BJ (cell line): ENCODE data around the gene APOA5. TPM values are rescaled to one million over a fixed set of nuclear protein-coding genes. Genes with fewer than 3 reads are reported as not detected.

Source experiments
- CTCF ChIA-PET: fragments of 350-600 bp; formaldehyde crosslinking; extraction: SDS; loops from one replicate; lab custom pipeline; 2021; ENCODE audit warnings: antibody characterized with exemption, inconsistent platforms; lab: Yijun Ruan, JAX
- POLR2A ChIA-PET: fragments of 300-600 bp; sonication (Branson Sonifier 250); formaldehyde crosslinking; extraction: SDS; loops from one replicate; lab custom pipeline; 2021; ENCODE audit warnings: antibody characterized with exemption; lab: Charles Lee
- DNase-seq: peaks from one replicate; pipeline ENCODE4 v3.0.0-alpha.2; 2011; ENCODE audit warnings: low read depth
- H3K27me3 ChIP-seq: 2 replicates; pipeline ENCODE4 v1.6.0; 2011; ENCODE audit warnings: low read length; ENCODE audit not compliant: control insufficient read depth, insufficient read depth
- H3K36me3 ChIP-seq: 2 replicates; pipeline ENCODE4 v1.5.1; 2011; ENCODE audit warnings: low read length; ENCODE audit not compliant: control insufficient read depth, insufficient read depth
- H3K4me3 ChIP-seq: 2 replicates; pipeline ENCODE4 v1.5.1; 2011; ENCODE audit warnings: low read depth, mild to moderate bottlenecking, control low read depth, low read length
- polyA plus RNA-seq: library from polyadenylated mRNA; depleted of rRNA; stranded (reverse); fragments of >200 nt; gene quantifications from 2 replicates; pipeline ENCODE4 v1.2.3, GENCODE V29; 2011
- TF ChIP-seq, protein P1 (sequence below): IDR thresholded peaks from 2 replicates; pipeline ENCODE4 v1.5.1; 2011; ENCODE audit warnings: low read depth, mild to moderate bottlenecking, control low read depth, inconsistent platforms, low read length, moderate library complexity; ENCODE audit not compliant: insufficient read depth

APOA5 gene
- polyA plus RNA-seq, 1 experiment: not detected

- H3K36me3 ChIP-seq: no peaks in the 10 kb centered on the region
- DNase-seq: no peak
- TF ChIP-seq, protein P1, sequence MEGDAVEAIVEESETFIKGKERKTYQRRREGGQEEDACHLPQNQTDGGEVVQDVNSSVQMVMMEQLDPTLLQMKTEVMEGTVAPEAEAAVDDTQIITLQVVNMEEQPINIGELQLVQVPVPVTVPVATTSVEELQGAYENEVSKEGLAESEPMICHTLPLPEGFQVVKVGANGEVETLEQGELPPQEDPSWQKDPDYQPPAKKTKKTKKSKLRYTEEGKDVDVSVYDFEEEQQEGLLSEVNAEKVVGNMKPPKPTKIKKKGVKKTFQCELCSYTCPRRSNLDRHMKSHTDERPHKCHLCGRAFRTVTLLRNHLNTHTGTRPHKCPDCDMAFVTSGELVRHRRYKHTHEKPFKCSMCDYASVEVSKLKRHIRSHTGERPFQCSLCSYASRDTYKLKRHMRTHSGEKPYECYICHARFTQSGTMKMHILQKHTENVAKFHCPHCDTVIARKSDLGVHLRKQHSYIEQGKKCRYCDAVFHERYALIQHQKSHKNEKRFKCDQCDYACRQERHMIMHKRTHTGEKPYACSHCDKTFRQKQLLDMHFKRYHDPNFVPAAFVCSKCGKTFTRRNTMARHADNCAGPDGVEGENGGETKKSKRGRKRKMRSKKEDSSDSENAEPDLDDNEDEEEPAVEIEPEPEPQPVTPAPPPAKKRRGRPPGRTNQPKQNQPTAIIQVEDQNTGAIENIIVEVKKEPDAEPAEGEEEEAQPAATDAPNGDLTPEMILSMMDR: no peak
- no peak overlapping the region for H3K4me3 ChIP-seq
- no peaks in the 10 kb centered on the region for H3K27me3 ChIP-seq
- ChIA-PET CTCF (interaction anchor here (0.7 to 9.6 kb wide), 11 partner anchors 18 to 434 kb away, joined by 3 to 165 read pairs (median 6); partner anchors contain the start of genes APOA1, PAFAH1B2 and SIK3), POLR2A (interaction anchor here (0.6 kb wide), 1 partner anchor 139 kb away, joined by 20 read pairs; no protein-coding TSS in a partner anchor)
Observed at GRCh38 chr11:116792144-116792868, 627 bp upstream of the APOA5 start.

DNA sequence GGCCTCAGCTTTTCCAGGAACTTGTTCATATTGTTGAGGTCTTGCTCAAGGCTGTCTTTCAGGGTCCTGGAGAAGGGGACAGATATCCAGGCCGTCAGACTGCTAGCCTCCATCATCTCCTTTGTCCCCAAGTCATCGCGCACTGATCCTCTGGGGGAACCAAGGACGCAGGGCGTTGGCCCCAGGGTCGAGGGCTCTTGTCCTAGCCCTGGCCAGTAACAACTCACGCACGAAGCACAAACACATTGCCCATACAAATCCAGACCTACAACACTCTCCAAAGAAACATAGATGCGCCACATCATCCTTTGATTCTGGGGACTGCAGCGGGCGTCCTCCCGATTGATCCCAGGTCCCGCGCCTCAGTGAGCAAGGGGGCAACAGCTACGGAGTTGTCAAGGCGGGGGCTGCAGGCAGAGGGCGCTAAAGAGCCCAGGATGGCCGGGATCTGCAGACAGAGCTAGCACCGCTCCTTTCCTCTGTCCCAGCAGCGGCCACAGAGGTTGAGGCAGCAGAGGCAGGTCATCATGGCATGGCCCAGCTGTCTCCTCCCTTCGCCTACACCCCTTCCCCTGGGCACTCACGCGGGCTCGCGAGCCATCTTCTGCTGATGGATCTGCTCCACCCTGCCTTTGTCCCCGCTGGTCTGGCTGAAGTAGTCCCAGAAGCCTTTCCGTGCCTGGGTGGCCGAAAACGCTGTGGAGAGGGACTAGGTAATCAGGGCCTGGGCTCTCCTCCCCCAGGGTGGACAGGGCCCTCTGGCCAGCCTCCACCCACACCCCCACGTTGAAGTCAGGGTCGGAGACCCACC lies 472 bp downstream of the APOA5 start:
- no peak for DNase-seq
- TF ChIP-seq, protein P1: peak; percentile 96
- Histone ChIP-seq H3K27me3 (no peaks in the 10 kb centered on the region), H3K36me3 (no peaks in the 10 kb centered on the region; the same call in 1 of the 2 replicates), H3K4me3 (no peak overlapping the region)
- ChIA-PET POLR2A (no interaction called here), CTCF (interaction anchor here (0.7 to 9.6 kb wide), 44 partner anchors 8 to 437 kb away, joined by 3 to 165 read pairs (median 4); partner anchors contain the start of genes APOA1, PAFAH1B2 and SIK3)

GRCh38 chr11:116790167-116791001 lies 1.3 kb downstream of the APOA5 start:
- no peak overlapping the region for H3K4me3 ChIP-seq
- TF ChIP-seq, protein P1: no peak
- no peak for DNase-seq
- CTCF ChIA-PET: interaction anchor here (0.9 to 9.6 kb wide), 38 partner anchors 8 to 438 kb away, joined by 3 to 165 read pairs (median 4); partner anchors contain the start of genes APOA1 and SIK3
- POLR2A ChIA-PET: no interaction called here
- peaks cover 4% of the 10 kb centered on the region for H3K36me3 ChIP-seq
- H3K27me3 ChIP-seq: no peaks in the 10 kb centered on the region

DNA sequence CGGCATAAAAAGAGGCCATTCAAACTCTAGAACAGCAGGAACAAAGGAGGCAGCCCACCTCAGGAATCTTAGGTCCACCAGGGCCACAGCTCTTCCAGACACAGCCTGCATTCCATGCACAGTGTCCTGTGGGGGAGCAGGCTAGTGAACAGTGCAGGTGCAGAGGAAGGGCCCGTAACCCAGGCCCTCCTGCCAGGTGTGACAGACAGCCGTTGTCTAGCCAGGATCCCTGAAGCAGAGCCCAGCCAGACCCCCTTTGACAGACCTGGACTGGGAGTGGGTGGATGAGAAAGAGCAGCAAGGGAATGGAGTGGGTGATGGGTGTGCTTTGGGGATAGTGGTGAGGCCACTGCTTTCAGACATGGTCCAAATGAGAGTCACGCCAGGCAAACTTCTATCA lies 2.7 kb downstream of the APOA5 start:
- Histone ChIP-seq H3K36me3 (peaks cover 15% of the 10 kb centered on the region), H3K4me3 (no peak overlapping the region), H3K27me3 (no peaks in the 10 kb centered on the region)
- CTCF ChIA-PET: interaction anchor here (2.3 to 9.6 kb wide), 4 partner anchors 8 to 438 kb away, joined by 12 to 165 read pairs (median 14); no protein-coding TSS in a partner anchor
- DNase-seq: no peak
- TF ChIP-seq, protein P1: no peak
- POLR2A ChIA-PET: no interaction called here
